Esophagus squamous epithelium (tissue), 5 donors: Measurements from ENCODE around the gene CD86. TPM values are rescaled to one million over a fixed set of nuclear protein-coding genes. Genes with fewer than 3 reads are reported as not detected.
"Not testable (repeated sequence)": the region's sequence is repeated elsewhere in the genome, so short reads cannot be mapped to it uniquely, and the experiment has no call there.

Experiments
- DNase-seq: peaks from one replicate; lab custom pipeline; 2025; lab: John Stamatoyannopoulos, UW
- H3K27ac ChIP-seq, 4 donors: fragments of 200-600 bp; sonication (generic); one replicate each; pipeline ENCODE4 v1.5.1; 2016 to 2019; ENCODE audit warnings: mild to moderate bottlenecking in 1 of 4
- H3K27me3 ChIP-seq, 4 donors: fragments of 200-600 bp; sonication (generic); 1 replicate in 3 of 4; 2 replicates in 1 of 4; pipeline versions ENCODE4 v1.5.1 to v1.6.0; 2017 to 2021; ENCODE audit warnings: antibody characterized with exemption in 1 of 4
- H3K36me3 ChIP-seq, 3 donors: fragments of 200-600 bp; sonication (generic); one replicate each; pipeline ENCODE4 v1.5.1; 2016 to 2019
- H3K4me1 ChIP-seq, 3 donors: fragments of 200-600 bp; sonication (generic); one replicate each; pipeline ENCODE4 v1.5.1; 2017 to 2019
- H3K4me3 ChIP-seq, 4 donors: fragments of 200-600 bp; sonication (generic); 1 replicate in 3 of 4; 2 replicates in 1 of 4; pipeline ENCODE4 v1.5.1; 2016 to 2019; ENCODE audit warnings: mild to moderate bottlenecking in 2 of 4, moderate library complexity in 1 of 4
- H3K9me3 ChIP-seq, 3 donors: fragments of 200-600 bp; sonication (generic); one replicate each; pipeline ENCODE4 v1.5.1; 2016 to 2019
- POLR2A ChIP-seq, 4 donors: fragments of 450-650 bp; IDR thresholded peaks; one replicate each; pipeline ENCODE4 v1.6.1; 2017; ENCODE audit warnings: antibody characterized with exemption in 4 of 4, mild to moderate bottlenecking in 4 of 4, moderate library complexity in 3 of 4
- WGBS, 2 donors: methylation state at CpG; one replicate each; pipeline ENCODE4 v1.1.5; 2018; 5-methylcytosine and 5-hydroxymethylcytosine counted together
- intact Hi-C: fragments of 100-400 bp; cut with DNase I; formaldehyde crosslinking; loops from one replicate; pipeline ENCODE4 v1.15.0; 2022
- total RNA-seq, 4 donors: library from RNA; depleted of rRNA; stranded (reverse); fragments of >200 nt; gene quantifications; one replicate each; pipeline ENCODE4 v1.1.0, GENCODE V29; 2016
- TF ChIP-seq, protein P1 (sequence below), 6 experiments: fragments of 450-650 bp in 4 of 6; fragments of 200-600 bp in 2 of 6; sonication (generic) in 2 of 6; IDR thresholded peaks; one replicate each; pipeline ENCODE4 v1.5.1; 2016 to 2019; ENCODE audit warnings: antibody characterized with exemption in 6 of 6, mild to moderate bottlenecking in 4 of 6, moderate library complexity in 4 of 6
- donor health status: DM: yes; HTN: yes; CAD: no.

Gene CD86
- total RNA-seq, 4 donors from 2014 or later: 0.42 to 11.1 (median 3.3) TPM

DNA sequence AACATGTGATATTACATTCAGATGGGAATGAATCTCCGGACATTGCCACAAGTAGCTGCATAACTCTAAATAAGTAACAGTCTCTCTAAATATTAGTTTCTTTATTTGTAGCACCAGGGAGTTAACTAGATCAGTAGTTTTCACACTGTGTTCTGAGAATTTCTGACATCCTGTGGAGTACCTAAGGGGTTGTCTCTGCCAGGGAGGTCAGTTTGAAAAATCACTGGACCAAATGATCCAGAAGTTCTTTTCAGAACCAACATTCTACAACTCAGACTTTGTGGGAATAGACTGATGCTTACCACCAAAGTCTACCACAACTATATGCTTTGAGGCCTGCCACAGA is 24.1 kb upstream of the CD86 start:
- no peaks in the 10 kb centered on the region for H3K27me3 ChIP-seq
- H3K4me1 ChIP-seq: no peaks in the 10 kb centered on the region
- no peaks in the 10 kb centered on the region for H3K36me3 ChIP-seq
- H3K9me3 ChIP-seq: peaks cover 0 to 1% (median 0%) of the 10 kb centered on the region in 3 donors
- WGBS, 2 donors: 74 to 88% methylated on average over 1 of the region's 1 CpG
- TF ChIP-seq, protein P1, sequence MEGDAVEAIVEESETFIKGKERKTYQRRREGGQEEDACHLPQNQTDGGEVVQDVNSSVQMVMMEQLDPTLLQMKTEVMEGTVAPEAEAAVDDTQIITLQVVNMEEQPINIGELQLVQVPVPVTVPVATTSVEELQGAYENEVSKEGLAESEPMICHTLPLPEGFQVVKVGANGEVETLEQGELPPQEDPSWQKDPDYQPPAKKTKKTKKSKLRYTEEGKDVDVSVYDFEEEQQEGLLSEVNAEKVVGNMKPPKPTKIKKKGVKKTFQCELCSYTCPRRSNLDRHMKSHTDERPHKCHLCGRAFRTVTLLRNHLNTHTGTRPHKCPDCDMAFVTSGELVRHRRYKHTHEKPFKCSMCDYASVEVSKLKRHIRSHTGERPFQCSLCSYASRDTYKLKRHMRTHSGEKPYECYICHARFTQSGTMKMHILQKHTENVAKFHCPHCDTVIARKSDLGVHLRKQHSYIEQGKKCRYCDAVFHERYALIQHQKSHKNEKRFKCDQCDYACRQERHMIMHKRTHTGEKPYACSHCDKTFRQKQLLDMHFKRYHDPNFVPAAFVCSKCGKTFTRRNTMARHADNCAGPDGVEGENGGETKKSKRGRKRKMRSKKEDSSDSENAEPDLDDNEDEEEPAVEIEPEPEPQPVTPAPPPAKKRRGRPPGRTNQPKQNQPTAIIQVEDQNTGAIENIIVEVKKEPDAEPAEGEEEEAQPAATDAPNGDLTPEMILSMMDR (IDR thresholded peaks at IDR 0.05): no peak
- no peak for TF ChIP-seq POLR2A (IDR thresholded peaks at IDR 0.05)
- H3K4me3 ChIP-seq: no peak overlapping the region
- DNase-seq: no peak
- intact Hi-C loops: no loop called here
- H3K27ac ChIP-seq: no peak overlapping the region

DNA sequence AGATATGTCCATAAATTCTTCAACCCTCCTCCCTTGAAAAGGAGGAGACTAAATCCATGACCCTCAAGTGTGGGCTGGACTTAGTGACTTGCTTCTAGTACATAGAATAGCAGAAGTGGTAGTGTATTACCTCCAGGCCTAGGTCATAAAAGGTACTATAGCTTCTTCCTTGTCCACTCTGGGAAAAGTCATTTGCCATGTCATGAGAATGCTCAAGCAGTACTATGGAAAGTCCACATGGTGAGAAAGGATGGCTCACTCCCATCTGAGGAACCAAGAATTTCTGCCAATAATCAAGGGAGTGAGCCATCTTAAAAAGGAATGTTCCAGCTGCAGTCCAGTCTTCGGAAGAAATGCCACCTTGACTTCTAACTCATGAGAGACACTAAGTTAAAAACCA is 22.6 kb upstream of the CD86 start:
- intact Hi-C loops: no loop called here
- H3K4me3 ChIP-seq: no peak overlapping the region
- no peaks in the 10 kb centered on the region for H3K27me3 ChIP-seq
- no peak for DNase-seq
- no peak overlapping the region for H3K27ac ChIP-seq
- no peaks in the 10 kb centered on the region for H3K4me1 ChIP-seq
- peaks cover 0 to 16% (median 10%) of the 10 kb centered on the region in 3 donors for H3K9me3 ChIP-seq
- no peaks in the 10 kb centered on the region for H3K36me3 ChIP-seq
- no peak for TF ChIP-seq POLR2A (IDR thresholded peaks at IDR 0.05)
- TF ChIP-seq, protein P1 (IDR thresholded peaks at IDR 0.05): no peak
- 89 to 100% methylated on average over 1 of the region's 1 CpG for WGBS, 2 donors

DNA sequence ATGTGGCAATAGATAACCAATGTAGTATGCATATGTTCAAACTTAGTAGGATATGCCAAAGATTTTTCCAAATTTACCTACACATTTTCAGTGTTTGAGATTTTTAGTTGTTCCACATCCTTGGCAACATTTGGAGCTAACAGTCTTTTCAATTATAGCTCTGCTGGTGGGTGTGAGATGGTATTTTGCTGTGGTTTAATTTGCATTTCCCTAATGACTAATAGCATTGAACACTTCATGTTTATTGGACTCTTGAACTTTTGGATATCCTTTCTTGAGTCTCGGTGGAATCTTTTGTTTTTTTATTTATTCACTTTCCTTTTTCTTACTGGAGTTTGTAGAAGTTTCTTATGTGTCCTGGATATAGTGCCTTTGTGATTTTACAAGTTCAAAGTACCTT is 22.1 kb upstream of the CD86 start:
- no peaks in the 10 kb centered on the region for H3K27me3 ChIP-seq
- no peak for DNase-seq
- intact Hi-C loops: no loop called here
- H3K4me1 ChIP-seq: no peaks in the 10 kb centered on the region
- no peak overlapping the region for H3K4me3 ChIP-seq
- H3K27ac ChIP-seq: no peak overlapping the region
- TF ChIP-seq, protein P1 (IDR thresholded peaks at IDR 0.05): no peak
- no peak for TF ChIP-seq POLR2A (IDR thresholded peaks at IDR 0.05)
- peaks cover 0 to 18% (median 10%) of the 10 kb centered on the region in 3 donors for H3K9me3 ChIP-seq
- 13 to 40% methylated on average over 1 of the region's 1 CpG for WGBS, 2 donors
- no peaks in the 10 kb centered on the region for H3K36me3 ChIP-seq

DNA sequence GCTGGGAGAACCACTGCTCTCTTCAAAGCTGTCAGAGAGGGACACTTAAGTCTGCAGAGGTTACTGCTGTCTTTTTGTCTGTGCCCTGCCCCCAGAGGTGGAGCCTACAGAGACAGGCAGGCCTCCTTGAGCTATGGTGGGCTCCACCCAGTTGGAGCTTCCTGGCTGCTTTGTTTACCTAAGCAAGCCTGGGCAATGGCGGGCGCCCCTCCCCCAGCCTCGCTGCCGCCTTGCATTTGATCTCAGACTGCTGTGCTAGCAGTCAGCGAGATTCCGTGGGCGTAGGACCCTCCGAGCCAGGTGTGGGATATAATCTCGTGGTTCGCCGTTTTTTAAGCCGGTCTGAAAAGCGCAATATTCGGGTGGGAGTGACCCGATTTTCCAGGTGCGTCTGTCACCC is 7.9 kb upstream of the CD86 start:
- H3K4me3 ChIP-seq, H3K9me3 ChIP-seq, H3K36me3 ChIP-seq, H3K27me3 ChIP-seq, DNase-seq, H3K27ac ChIP-seq, H3K4me1 ChIP-seq, intact Hi-C loops: not testable (repeated sequence)
- WGBS, 2 donors: no CpG with 5 or more reads among the region's 16 CpGs

DNA sequence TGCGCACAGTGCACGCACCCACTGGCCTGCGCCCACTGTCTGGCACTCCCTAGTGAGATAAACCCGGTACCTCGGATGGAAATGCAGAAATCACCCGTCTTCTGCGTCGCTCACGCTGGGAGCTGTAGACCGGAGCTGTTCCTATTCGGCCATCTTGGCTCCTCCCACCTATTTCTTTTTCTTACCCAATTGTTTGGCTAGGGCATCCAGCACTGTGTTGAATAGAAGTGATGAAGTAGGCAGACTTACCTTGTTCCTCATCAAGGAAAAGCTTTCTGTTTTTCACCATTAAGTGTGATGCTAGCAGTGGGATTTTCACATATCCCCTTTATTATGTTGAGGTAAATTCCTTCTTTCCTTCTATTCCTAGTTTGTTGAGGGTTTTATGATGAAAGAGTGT is 7.4 kb upstream of the CD86 start:
- H3K36me3 ChIP-seq, intact Hi-C loops, H3K4me1 ChIP-seq, H3K27me3 ChIP-seq, H3K4me3 ChIP-seq, DNase-seq, H3K27ac ChIP-seq, H3K9me3 ChIP-seq: not testable (repeated sequence)
- WGBS, 2 donors: 89% methylated on average over 6 of the region's 11 CpGs; no CpG with 5 or more reads in 1 of the 2 donors

DNA sequence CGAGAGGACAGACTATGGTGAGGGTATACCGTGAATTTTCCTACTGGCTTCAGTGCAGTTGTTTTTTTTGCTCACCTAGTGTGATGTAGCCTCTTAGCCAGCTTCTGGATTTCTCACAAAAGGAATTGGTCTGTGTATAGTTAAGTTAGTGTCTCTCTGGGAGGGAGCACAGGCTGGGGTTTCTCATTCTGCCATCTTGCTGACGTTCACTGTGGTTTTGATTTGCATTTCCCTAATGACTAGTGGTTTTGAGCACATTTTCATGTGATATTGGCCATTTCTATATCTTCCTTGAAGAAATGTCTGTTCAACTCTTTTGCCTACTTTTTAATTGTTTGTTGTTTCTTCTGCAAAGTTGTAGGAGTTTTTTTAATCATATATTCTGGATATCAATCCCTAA is 2.2 kb upstream of the CD86 start:
- Histone ChIP-seq H3K27ac (no peak overlapping the region), H3K9me3 (no peaks in the 10 kb centered on the region), H3K27me3 (no peaks in the 10 kb centered on the region), H3K36me3 (no peaks in the 10 kb centered on the region), H3K4me1 (no peaks in the 10 kb centered on the region), H3K4me3 (no peak overlapping the region)
- DNase-seq: no peak
- TF ChIP-seq, protein P1 (IDR thresholded peaks at IDR 0.05): no peak
- TF ChIP-seq POLR2A (IDR thresholded peaks at IDR 0.05): no peak
- WGBS, 2 donors: 66 to 85% methylated on average over 3 of the region's 3 CpGs
- intact Hi-C loops: no loop called here
